Endothelial cell of umbilical vein (primary cell): ENCODE results near the gene LARGE1. TPM values are rescaled to one million over a fixed set of nuclear protein-coding genes. Genes with fewer than 3 reads are reported as not detected.

Source experiments
- BruUV-seq: library from RNA; stranded (reverse); fragments of 400-500 nt; replicated peaks from 2 replicates; lab custom pipeline; 2021; lab: Mats Ljungman, UMichigan
- CTCF ChIA-PET: fragments of 300-600, 350-600 bp; sonication (Branson Sonifier 250); formaldehyde crosslinking; loops from one replicate; lab custom pipeline; 2021; ENCODE audit warnings: antibody characterized with exemption, inconsistent platforms; lab: Charles Lee
- POLR2A ChIA-PET: fragments of 300-600, 350-600 bp; sonication (Branson Sonifier 250); formaldehyde crosslinking; loops from one replicate; lab custom pipeline; 2021; ENCODE audit warnings: antibody characterized with exemption, inconsistent platforms; lab: Charles Lee
- DNase-seq: peaks from one replicate; pipeline ENCODE4 v3.0.0-alpha.2; 2011; ENCODE audit warnings: low read depth, low spot score
- FAIRE-seq: peaks from 2 replicates; lab custom pipeline; 2011; peaks lifted over from hg19 to GRCh38; lab: Jason Lieb, UNC
- H2AFZ ChIP-seq: 2 replicates; pipeline ENCODE4 v1.6.0; 2012; ENCODE audit warnings: low read depth, low read length, control low read depth, inconsistent platforms
- H3K27ac ChIP-seq: 2 replicates; pipeline ENCODE4 v1.5.1; 2011; ENCODE audit warnings: low read depth, mild to moderate bottlenecking, control low read depth, low read length, moderate library complexity; ENCODE audit not compliant: insufficient read depth
- H3K27me3 ChIP-seq, 2 experiments: 2 replicates each; pipeline versions ENCODE4 v1.6.0 to v1.6.1; 2011; ENCODE audit warnings: low read length in 2 of 2, mixed read lengths in 1 of 2; ENCODE audit not compliant: control insufficient read depth in 2 of 2, insufficient read depth in 2 of 2
- H3K36me3 ChIP-seq, 2 experiments: 2 replicates in 1 of 2; 3 replicates in 1 of 2; pipeline ENCODE4 v1.5.1; 2011; ENCODE audit warnings: low read length in 2 of 2, mild to moderate bottlenecking in 1 of 2, moderate library complexity in 1 of 2; ENCODE audit not compliant: control insufficient read depth in 2 of 2, insufficient read depth in 2 of 2; ENCODE audit errors: extremely low read depth in 1 of 2
- H3K4me1 ChIP-seq: 3 replicates; pipeline ENCODE4 v1.5.1; 2011; ENCODE audit warnings: mild to moderate bottlenecking, low read length; ENCODE audit not compliant: control insufficient read depth, insufficient read depth; ENCODE audit errors: extremely low read depth
- H3K4me2 ChIP-seq: 2 replicates; pipeline ENCODE4 v1.6.1; 2011; ENCODE audit warnings: low read length, control low read depth, mixed read lengths; ENCODE audit not compliant: insufficient read depth
- H3K4me3 ChIP-seq, 3 experiments: fragments of 200-600 bp in 1 of 3; sonication (generic), shearing (Covaris generic) in 1 of 3; replicated peaks in 1 of 3; 2 replicates each; pipeline ENCODE4 v1.5.1; 2011 to 2016; ENCODE audit warnings: control low read depth in 3 of 3, low read length in 3 of 3, mild to moderate bottlenecking in 2 of 3, inconsistent platforms in 1 of 3, low read depth in 1 of 3, moderate library complexity in 1 of 3; ENCODE audit not compliant: insufficient read depth in 1 of 3
- H3K79me2 ChIP-seq: 2 replicates; pipeline ENCODE4 v1.6.0; 2012; ENCODE audit warnings: low read length, inconsistent platforms; ENCODE audit not compliant: control insufficient read depth, insufficient read depth
- H3K9ac ChIP-seq: replicated peaks from 2 replicates; pipeline ENCODE3; 2011; ENCODE audit warnings: low read length, control low read depth; ENCODE audit not compliant: insufficient read depth; ENCODE audit errors: extremely low read depth
- H3K9me1 ChIP-seq: replicated peaks from 3 replicates; pipeline ENCODE4 v1.6.0; 2011; ENCODE audit warnings: mild to moderate bottlenecking, low read length; ENCODE audit not compliant: control insufficient read depth, insufficient read depth; ENCODE audit errors: extremely low read depth
- H3K9me3 ChIP-seq: replicated peaks from 2 replicates; pipeline ENCODE4 v1.5.1; 2012; ENCODE audit warnings: low read length, inconsistent platforms; ENCODE audit not compliant: control insufficient read depth, insufficient read depth
- H4K20me1 ChIP-seq: replicated peaks from 2 replicates; pipeline ENCODE3; 2011; ENCODE audit warnings: mild to moderate bottlenecking, low read length; ENCODE audit not compliant: control insufficient read depth, insufficient read depth; ENCODE audit errors: extremely low read depth
- EZH2 ChIP-seq: IDR thresholded peaks from 2 replicates; pipeline ENCODE4 v1.6.1; 2012; ENCODE audit warnings: borderline replicate concordance, low read depth, mild to moderate bottlenecking, moderate library complexity, low read length, inconsistent platforms; ENCODE audit not compliant: severe bottlenecking
- FOS ChIP-seq: IDR thresholded peaks from 2 replicates; pipeline ENCODE4 v1.6.1; 2011; ENCODE audit warnings: mild to moderate bottlenecking, low read length, moderate library complexity, borderline replicate concordance; ENCODE audit not compliant: insufficient read depth
- GATA2 ChIP-seq: IDR thresholded peaks from 2 replicates; pipeline ENCODE4 v1.7.0; 2011; ENCODE audit warnings: low read depth, mild to moderate bottlenecking, moderate library complexity, mixed read lengths, low read length; ENCODE audit not compliant: insufficient read length, insufficient read depth
- JUN ChIP-seq: IDR thresholded peaks from 2 replicates; pipeline ENCODE4 v1.6.1; 2011; ENCODE audit warnings: borderline replicate concordance, low read depth; ENCODE audit not compliant: insufficient read length, insufficient read depth
- MYC ChIP-seq: IDR thresholded peaks from one replicate; pipeline ENCODE4 v1.6.1; 2011; ENCODE audit warnings: mild to moderate bottlenecking, low read depth, low read length
- POLR2A ChIP-seq: IDR thresholded peaks from 2 replicates; pipeline ENCODE4 v1.6.1; 2012; ENCODE audit warnings: low read depth, mild to moderate bottlenecking, control low read depth, low read length
- POLR2AphosphoS5 ChIP-seq: IDR thresholded peaks from 2 replicates; pipeline ENCODE4 v1.6.1; 2012; ENCODE audit warnings: low read depth, mild to moderate bottlenecking, control low read depth, low read length, moderate library complexity; ENCODE audit not compliant: insufficient read depth
- dilution Hi-C: fragments of 300-500 bp; cut with MboI; formaldehyde crosslinking; loops from one replicate; pipeline ENCODE4 v1.15.0; 2019; ENCODE audit warnings: low sequenced_read_pairs; ENCODE audit not compliant: extremely low pct_ligation_motif_present
- intact Hi-C: fragments of 100-400 bp; cut with micrococcal nuclease; formaldehyde crosslinking; loops from one replicate; pipeline ENCODE4 v1.10.0; 2022
- polyA plus RNA-seq, 4 experiments: library from polyadenylated mRNA; depleted of rRNA in 3 of 4; stranded (reverse) in 3 of 4; unstranded in 1 of 4; fragments of >200 nt; gene quantifications; 2 replicates each; pipeline versions ENCODE4 v1.2.1 to v1.2.3, GENCODE V29; 2011 to 2012; ENCODE audit warnings: missing spikeins in 1 of 4
- total RNA-seq: library from RNA; stranded (reverse); gene quantifications from 2 replicates; pipeline ENCODE4 v1.2.3, GENCODE V29; 2021
- TF ChIP-seq, protein P1 (sequence below), 2 donors: IDR thresholded peaks; 1 replicate in 1 of 2; 2 replicates in 1 of 2; pipeline ENCODE4 v1.5.1; 2011; ENCODE audit warnings: low read length in 2 of 2, mild to moderate bottlenecking in 2 of 2, moderate library complexity in 2 of 2, control low read depth in 1 of 2, inconsistent platforms in 1 of 2, low read depth in 1 of 2; ENCODE audit not compliant: insufficient read depth in 1 of 2; ENCODE audit errors: extremely low read depth in 1 of 2
- TF ChIP-seq, protein P2 (sequence below): IDR thresholded peaks from 2 replicates; pipeline ENCODE4 v1.6.1; 2011; ENCODE audit not compliant: insufficient read depth, insufficient read length

LARGE1 gene
- total and polyA plus RNA-seq, 2 donors (not counting 3 experiments of a cell fraction or from before 2014, with no cell fraction given): 0.95 to 4.4 TPM

DNA sequence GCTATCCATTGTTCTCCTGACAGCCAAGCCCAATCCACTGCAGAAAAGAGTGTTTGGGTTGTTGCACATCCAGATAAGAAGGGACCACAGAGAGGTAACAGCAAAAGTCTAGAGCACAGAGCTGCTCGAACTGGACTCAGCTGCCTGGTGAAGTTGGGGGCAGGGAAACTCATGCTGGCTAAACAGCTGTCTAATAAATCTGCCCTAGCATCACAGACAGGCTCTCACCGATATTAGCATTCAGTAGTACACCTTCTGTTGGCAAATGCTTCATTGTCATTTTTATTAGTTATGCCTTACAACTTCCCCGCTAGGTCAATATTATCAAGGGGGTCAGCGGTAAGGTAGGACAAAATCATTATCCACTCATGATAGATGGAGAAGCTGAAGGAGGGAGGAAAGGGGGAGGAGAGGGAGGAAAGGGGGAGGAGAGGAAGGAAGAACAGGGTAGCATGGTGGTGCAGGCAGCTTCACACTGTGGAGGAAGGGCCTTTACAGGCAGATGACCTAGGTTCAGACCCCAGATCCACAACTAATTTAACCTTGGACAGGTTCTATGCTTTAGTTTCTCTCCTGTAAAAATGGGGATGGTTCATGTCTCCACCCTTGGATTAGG, 102.7 kb downstream of the LARGE1 start:
- no TSS peak for BruUV-seq
- no peak overlapping the region for H3K27ac ChIP-seq

More for the DNA sequence above, 102.7 kb downstream of the LARGE1 start:
- dilution Hi-C loops (no loop called here), intact Hi-C loops (no loop called here)
- no peak overlapping the region for H3K4me3 ChIP-seq
- H4K20me1 ChIP-seq: no peaks in the 10 kb centered on the region
- H2AFZ ChIP-seq: no peak overlapping the region
- POLR2A ChIA-PET: no interaction called here
- no peaks in the 10 kb centered on the region for H3K9me1 ChIP-seq
- H3K4me1 ChIP-seq: no peaks in the 10 kb centered on the region
- H3K9me3 ChIP-seq: peaks cover 12% of the 10 kb centered on the region
- no peak overlapping the region for H3K9ac ChIP-seq
- H3K4me2 ChIP-seq: no peak overlapping the region
- CTCF ChIA-PET: no interaction called here
- H3K79me2 ChIP-seq: no peaks in the 10 kb centered on the region
- no peak for FAIRE-seq
- TF ChIP-seq JUN (no peak), POLR2A (no peak), MYC (no peak), EZH2 (no peak), POLR2AphosphoS5 (no peak), FOS (no peak), GATA2 (no peak)
- TF ChIP-seq, protein P1, sequence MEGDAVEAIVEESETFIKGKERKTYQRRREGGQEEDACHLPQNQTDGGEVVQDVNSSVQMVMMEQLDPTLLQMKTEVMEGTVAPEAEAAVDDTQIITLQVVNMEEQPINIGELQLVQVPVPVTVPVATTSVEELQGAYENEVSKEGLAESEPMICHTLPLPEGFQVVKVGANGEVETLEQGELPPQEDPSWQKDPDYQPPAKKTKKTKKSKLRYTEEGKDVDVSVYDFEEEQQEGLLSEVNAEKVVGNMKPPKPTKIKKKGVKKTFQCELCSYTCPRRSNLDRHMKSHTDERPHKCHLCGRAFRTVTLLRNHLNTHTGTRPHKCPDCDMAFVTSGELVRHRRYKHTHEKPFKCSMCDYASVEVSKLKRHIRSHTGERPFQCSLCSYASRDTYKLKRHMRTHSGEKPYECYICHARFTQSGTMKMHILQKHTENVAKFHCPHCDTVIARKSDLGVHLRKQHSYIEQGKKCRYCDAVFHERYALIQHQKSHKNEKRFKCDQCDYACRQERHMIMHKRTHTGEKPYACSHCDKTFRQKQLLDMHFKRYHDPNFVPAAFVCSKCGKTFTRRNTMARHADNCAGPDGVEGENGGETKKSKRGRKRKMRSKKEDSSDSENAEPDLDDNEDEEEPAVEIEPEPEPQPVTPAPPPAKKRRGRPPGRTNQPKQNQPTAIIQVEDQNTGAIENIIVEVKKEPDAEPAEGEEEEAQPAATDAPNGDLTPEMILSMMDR (IDR thresholded peaks at IDR 0.05; ENCODE audit: extremely low read depth in 1 of 2, insufficient read depth in 1 of 2, low read depth in 1 of 2, low read length in 2 of 2): no peak
- TF ChIP-seq, protein P2, sequence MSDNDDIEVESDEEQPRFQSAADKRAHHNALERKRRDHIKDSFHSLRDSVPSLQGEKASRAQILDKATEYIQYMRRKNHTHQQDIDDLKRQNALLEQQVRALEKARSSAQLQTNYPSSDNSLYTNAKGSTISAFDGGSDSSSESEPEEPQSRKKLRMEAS: no peak
- no peaks in the 10 kb centered on the region for H3K36me3 ChIP-seq
- DNase-seq: no peak
- H3K27me3 ChIP-seq: no peaks in the 10 kb centered on the region
